ENCODE data around the gene ERN1. TPM values are rescaled to one million over a fixed set of nuclear protein-coding genes. Genes with fewer than 3 reads are reported as not detected.

Gene ERN1
- total and polyA plus RNA-seq, 7 donors = 1.2 to 9.4 (median 7.4) TPM

GRCh38 chr17:64111831-64112230 lies 18.1 kb downstream of the ERN1 start:
- no peaks in the 10 kb centered on the region for H3K9me3 ChIP-seq
- intact Hi-C loops (cut with DNase I) = no loop called here
- no peaks in the 10 kb centered on the region for H3K27me3 ChIP-seq
- H3K4me1 ChIP-seq = peaks cover 0 to 9% (median 0%) of the 10 kb centered on the region in 4 donors
- 86 to 90% methylated on average over 4 of the region's 4 CpGs for WGBS, 2 donors
- no peak overlapping the region for H3K27ac ChIP-seq
- H3K36me3 ChIP-seq = no peaks in the 10 kb centered on the region
- TF ChIP-seq POLR2AphosphoS5 (IDR thresholded peaks at IDR 0.05) (no peak), CTCF (IDR thresholded peaks at IDR 0.05) (no peak), POLR2A (IDR thresholded peaks at IDR 0.05) (no peak), EP300 (IDR thresholded peaks at IDR 0.05) (no peak)
- no peak for DNase-seq
- H3K4me3 ChIP-seq = no peak overlapping the region

DNA sequence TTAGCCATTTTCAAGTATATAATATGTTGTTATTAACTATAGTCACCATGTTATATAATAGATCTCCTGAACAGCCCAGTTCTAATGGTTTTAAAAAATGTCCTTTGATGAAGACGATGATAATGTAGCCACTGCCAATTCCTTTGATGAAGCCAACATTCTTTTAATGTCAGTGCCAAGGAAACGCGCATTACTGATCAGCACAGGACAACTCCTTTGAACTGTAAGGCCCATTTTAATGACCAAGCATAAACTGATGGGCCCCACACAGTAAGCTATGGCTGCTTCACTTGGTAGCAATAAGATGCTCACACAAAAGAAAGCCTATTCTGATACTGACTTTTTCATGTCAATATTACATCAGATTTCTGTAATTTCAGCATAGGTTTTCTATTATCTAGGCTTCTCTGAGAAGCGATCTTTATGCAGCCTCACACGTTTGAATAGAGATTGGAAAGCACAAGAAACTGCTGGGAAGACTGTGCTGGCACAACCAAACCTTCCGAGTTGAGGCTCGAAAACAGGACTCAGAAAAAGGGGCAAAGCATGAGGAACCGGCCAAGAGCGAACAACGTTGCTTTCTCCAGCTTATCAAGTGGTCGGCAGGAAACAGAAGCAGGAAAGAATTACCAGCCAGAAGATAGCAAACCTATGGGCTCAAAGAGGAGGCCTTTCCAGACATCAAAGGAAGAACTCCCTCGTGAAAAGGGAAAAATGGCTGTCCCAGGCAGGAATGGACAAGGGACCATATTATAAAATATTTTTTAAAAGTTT lies 19.4 kb downstream of the ERN1 start:
- intact Hi-C loops (cut with DNase I) = no loop called here
- Histone ChIP-seq H3K4me1 (peaks cover 0 to 9% (median 2%) of the 10 kb centered on the region in 4 donors), H3K27me3 (no peaks in the 10 kb centered on the region), H3K27ac (no peak overlapping the region), H3K4me3 (no peak overlapping the region), H3K36me3 (no peaks in the 10 kb centered on the region), H3K9me3 (no peaks in the 10 kb centered on the region)
- no peak for TF ChIP-seq POLR2AphosphoS5 (IDR thresholded peaks at IDR 0.05)
- WGBS, 2 donors = 79 to 93% methylated on average over 12 of the region's 12 CpGs
- DNase-seq = no peak

GRCh38 chr17:64109400-64109799 lies 20.5 kb downstream of the ERN1 start:
- no peaks in the 10 kb centered on the region for H3K9me3 ChIP-seq
- H3K27me3 ChIP-seq = no peaks in the 10 kb centered on the region
- no peak overlapping the region for H3K4me3 ChIP-seq
- H3K27ac ChIP-seq = no peak overlapping the region
- peaks cover 0 to 9% (median 2%) of the 10 kb centered on the region in 4 donors for H3K4me1 ChIP-seq
- WGBS, 2 donors = 88 to 96% methylated on average over 5 of the region's 5 CpGs
- intact Hi-C loops (cut with DNase I) = no loop called here
- no peak for DNase-seq
- no peaks in the 10 kb centered on the region for H3K36me3 ChIP-seq
- TF ChIP-seq POLR2A (IDR thresholded peaks at IDR 0.05) (no peak), EP300 (IDR thresholded peaks at IDR 0.05) (no peak), POLR2AphosphoS5 (IDR thresholded peaks at IDR 0.05) (no peak), CTCF (IDR thresholded peaks at IDR 0.05) (no peak)

GRCh38 chr17:64107500-64108236 lies 22.3 kb downstream of the ERN1 start:
- 43 to 69% methylated on average over 5 of the region's 5 CpGs for WGBS, 2 donors
- TF ChIP-seq CTCF (IDR thresholded peaks at IDR 0.05) (no peak), POLR2A (IDR thresholded peaks at IDR 0.05) (no peak), POLR2AphosphoS5 (IDR thresholded peaks at IDR 0.05) (no peak), EP300 (IDR thresholded peaks at IDR 0.05) (no peak)
- intact Hi-C loops (cut with DNase I) = no loop called here
- DNase-seq = no peak
- Histone ChIP-seq H3K27me3 (no peaks in the 10 kb centered on the region), H3K9me3 (no peaks in the 10 kb centered on the region), H3K4me3 (no peak overlapping the region), H3K27ac (no peak overlapping the region), H3K36me3 (no peaks in the 10 kb centered on the region), H3K4me1 (peaks cover 0 to 9% (median 2%) of the 10 kb centered on the region in 4 donors)

- H3K4me3 ChIP-seq = no peak overlapping the region
- no peaks in the 10 kb centered on the region for H3K36me3 ChIP-seq
- TF ChIP-seq EP300 (IDR thresholded peaks at IDR 0.05) = no peak
- TF ChIP-seq CTCF (IDR thresholded peaks at IDR 0.05) = no peak
- no peak for TF ChIP-seq POLR2AphosphoS5 (IDR thresholded peaks at IDR 0.05)
- TF ChIP-seq POLR2A (IDR thresholded peaks at IDR 0.05) = no peak
- intact Hi-C loops (cut with DNase I) = no loop called here
- no peaks in the 10 kb centered on the region for H3K27me3 ChIP-seq
- H3K27ac ChIP-seq = no peak overlapping the region
- WGBS, 2 donors = 77 to 90% methylated on average over 3 of the region's 3 CpGs
- H3K9me3 ChIP-seq = no peaks in the 10 kb centered on the region
- no peak for DNase-seq
- H3K4me1 ChIP-seq = peaks cover 0 to 9% (median 2%) of the 10 kb centered on the region in 4 donors
These were observed 23.0 kb downstream of the ERN1 start for GRCh38 chr17:64106918-64107317.
